PC-9 (cell line): ENCODE results near the gene B3GNT5. TPM values are rescaled to one million over a fixed set of nuclear protein-coding genes. Genes with fewer than 3 reads are reported as not detected.

Experiments
- BruUV-seq: library from RNA; stranded (reverse); fragments of 400-500 nt; replicated peaks from 2 replicates; lab custom pipeline; 2021; lab: Mats Ljungman, UMichigan
- CTCF ChIA-PET: fragments of 300-600 bp; sonication (Branson Sonifier 250); formaldehyde crosslinking; loops from one replicate; lab custom pipeline; 2022; ENCODE audit warnings: antibody characterized with exemption; lab: Charles Lee
- POLR2A ChIA-PET: fragments of 300-600 bp; sonication (Branson Sonifier 250); formaldehyde crosslinking; loops from one replicate; lab custom pipeline; 2022; ENCODE audit warnings: antibody characterized with exemption; ENCODE audit not compliant: unreplicated experiment; lab: Charles Lee
- DNase-seq, 2 experiments: peaks; one replicate each; pipeline versions ENCODE4 v3.0.0 to v3.0.0-alpha.2; 2015 to 2022; ENCODE audit warnings: mixed read lengths in 1 of 2
- H2AFZ ChIP-seq: fragments of 200-600 bp; sonication (generic); 2 replicates; pipeline ENCODE4 v1.8.1; 2017; ENCODE audit warnings: antibody characterized with exemption
- H3F3A ChIP-seq: fragments of 200-600 bp; sonication (generic); 2 replicates; pipeline ENCODE4 v1.8.1; 2017; ENCODE audit warnings: antibody characterized with exemption, mild to moderate bottlenecking, low read depth; ENCODE audit not compliant: insufficient read depth
- H3K27ac ChIP-seq: fragments of 200-600 bp; sonication (generic); 2 replicates; pipeline ENCODE4 v1.6.1; 2016; ENCODE audit warnings: mixed run types
- H3K27me3 ChIP-seq: fragments of 200-600 bp; sonication (generic); 2 replicates; pipeline ENCODE4 v1.6.1; 2016; ENCODE audit warnings: low read depth, mixed run types; ENCODE audit not compliant: insufficient read depth
- H3K36me3 ChIP-seq: fragments of 200-600 bp; sonication (generic); 2 replicates; pipeline ENCODE4 v1.6.1; 2016; ENCODE audit warnings: low read depth, mixed run types
- H3K4me1 ChIP-seq: fragments of 200-600 bp; sonication (generic); replicated peaks from 2 replicates; pipeline ENCODE4 v1.6.1; 2016; ENCODE audit warnings: mixed run types; ENCODE audit not compliant: insufficient read depth
- H3K4me2 ChIP-seq: fragments of 200-600 bp; sonication (generic); 2 replicates; pipeline ENCODE4 v1.6.1; 2017; ENCODE audit warnings: mixed run types
- H3K4me3 ChIP-seq: fragments of 200-600 bp; sonication (generic); 2 replicates; pipeline ENCODE4 v1.6.1; 2016; ENCODE audit warnings: mixed run types
- H3K79me2 ChIP-seq: fragments of 200-600 bp; sonication (generic); 2 replicates; pipeline ENCODE4 v1.6.1; 2017; ENCODE audit warnings: low read depth, mixed run types
- H3K9me2 ChIP-seq: fragments of 200-600 bp; sonication (generic); 2 replicates; pipeline ENCODE4 v1.8.1; 2017; ENCODE audit warnings: mild to moderate bottlenecking; ENCODE audit not compliant: insufficient read depth
- H3K9me3 ChIP-seq: fragments of 200-600 bp; sonication (generic); 2 replicates; pipeline ENCODE4 v1.8.1; 2016; ENCODE audit warnings: low read depth; ENCODE audit not compliant: insufficient read depth
- H4K20me1 ChIP-seq: fragments of 200-600 bp; sonication (generic); 2 replicates; pipeline ENCODE4 v1.8.1; 2017; ENCODE audit not compliant: insufficient read depth
- CTCF ChIP-seq: fragments of 200-600 bp; sonication (generic); conservative IDR thresholded peaks from 2 replicates; pipeline ENCODE4 v1.6.1; 2017; ENCODE audit warnings: mixed run types, antibody characterized with exemption, mild to moderate bottlenecking, moderate library complexity
- EZH2 ChIP-seq: fragments of 200-600 bp; sonication (generic); IDR thresholded peaks from 2 replicates; pipeline ENCODE4 v1.8.0; 2017; ENCODE audit warnings: antibody characterized with exemption, low read depth
- intact Hi-C: fragments of 100-400 bp; cut with micrococcal nuclease; formaldehyde crosslinking; loops from one replicate; pipeline ENCODE4 v1.10.0; 2022; ENCODE audit not compliant: unreplicated experiment
- total RNA-seq: library from RNA; stranded (reverse); gene quantifications from 2 replicates; pipeline ENCODE4 v1.2.3, GENCODE V29; 2021

B3GNT5 gene
- total RNA-seq, 1 experiment from 2014 or later, result 30.7 TPM

- Histone ChIP-seq H3K27ac (no peak overlapping the region), H2AFZ (no peak overlapping the region), H3K9me2 (no peaks in the 10 kb centered on the region), H3K79me2 (no peaks in the 10 kb centered on the region), H3F3A (peaks cover 10% of the 10 kb centered on the region), H3K4me3 (no peak overlapping the region), H3K4me1 (peaks cover 14% of the 10 kb centered on the region), H4K20me1 (no peaks in the 10 kb centered on the region), H3K9me3 (peaks cover 24% of the 10 kb centered on the region), H3K36me3 (no peaks in the 10 kb centered on the region), H3K4me2 (no peak overlapping the region), H3K27me3 (no peaks in the 10 kb centered on the region)
- no peak for DNase-seq
- TF ChIP-seq EZH2, result no peak
- TF ChIP-seq CTCF, result no peak
- no TSS peak for BruUV-seq
- ChIA-PET POLR2A (no interaction called here), CTCF (no interaction called here)
- intact Hi-C loops, result no loop called here
These were observed 8.0 kb upstream of the B3GNT5 start for GRCh38 chr3:183244981-183245476.

GRCh38 chr3:183247011-183247589 is 6.0 kb upstream of the B3GNT5 start:
- Histone ChIP-seq H2AFZ (no peak overlapping the region), H3K36me3 (no peaks in the 10 kb centered on the region), H3F3A (peaks cover 10% of the 10 kb centered on the region), H3K27ac (no peak overlapping the region), H3K4me2 (no peak overlapping the region), H3K9me2 (no peaks in the 10 kb centered on the region), H3K4me1 (peaks cover 16% of the 10 kb centered on the region), H3K9me3 (peaks cover 17% of the 10 kb centered on the region), H3K79me2 (no peaks in the 10 kb centered on the region), H3K27me3 (no peaks in the 10 kb centered on the region), H4K20me1 (no peaks in the 10 kb centered on the region), H3K4me3 (no peak overlapping the region)
- no peak for DNase-seq
- ChIA-PET POLR2A (no interaction called here), CTCF (no interaction called here)
- no peak for TF ChIP-seq CTCF
- TF ChIP-seq EZH2, result no peak
- no TSS peak for BruUV-seq
- intact Hi-C loops, result no loop called here

- CTCF ChIA-PET, result no interaction called here
- intact Hi-C loops, result no loop called here
- Histone ChIP-seq H3K4me3 (no peak overlapping the region), H3K9me3 (no peaks in the 10 kb centered on the region), H3K36me3 (no peaks in the 10 kb centered on the region), H3K4me1 (peaks cover 22% of the 10 kb centered on the region), H3K9me2 (no peaks in the 10 kb centered on the region), H3K79me2 (peaks cover 16% of the 10 kb centered on the region), H2AFZ (no peak overlapping the region), H3K27me3 (no peaks in the 10 kb centered on the region), H4K20me1 (no peaks in the 10 kb centered on the region), H3F3A (peaks cover 10% of the 10 kb centered on the region), H3K27ac (no peak overlapping the region), H3K4me2 (no peak overlapping the region)
- no peak for DNase-seq
- no TSS peak for BruUV-seq
- POLR2A ChIA-PET, result no interaction called here
- no peak for TF ChIP-seq CTCF
- no peak for TF ChIP-seq EZH2
These were observed 3.9 kb upstream of the B3GNT5 start for GRCh38 chr3:183249006-183249718.
